CD4-positive, CD25-positive, alpha-beta regulatory T cell (primary cell): ENCODE measurements around the gene PWWP2B. TPM values are rescaled to one million over a fixed set of nuclear protein-coding genes. Genes with fewer than 3 reads are reported as not detected.

Experiments
- ATAC-seq, 2 donors: fragments of 150-1000 bp; cut with Tn5 transposase; one replicate each; pipeline ENCODE4 v1.10.0; 2021; ENCODE audit warnings: low read depth in 2 of 2, moderate number of reproducible peaks in 2 of 2, moderate library complexity in 1 of 2
- DNase-seq, 3 donors: peaks; one replicate each; pipeline versions ENCODE4 v3.0.0 to v3.0.0-alpha.2; 2012 to 2022; ENCODE audit warnings: mixed read lengths in 1 of 3
- H3K27ac ChIP-seq: one replicate; pipeline ENCODE4 v1.7.0; 2013; ENCODE audit warnings: mild to moderate bottlenecking, low read length; ENCODE audit not compliant: insufficient read depth, poor library complexity, severe bottlenecking
- H3K27me3 ChIP-seq: one replicate; pipeline ENCODE4 v1.7.0; 2013; ENCODE audit warnings: low read length; ENCODE audit not compliant: control insufficient read depth, insufficient read depth
- H3K36me3 ChIP-seq: one replicate; pipeline ENCODE4 v1.7.0; 2013; ENCODE audit warnings: mild to moderate bottlenecking, low read length, moderate library complexity; ENCODE audit not compliant: control insufficient read depth, insufficient read depth
- H3K4me1 ChIP-seq: 2 replicates; pipeline ENCODE4 v1.7.0; 2013; ENCODE audit warnings: mild to moderate bottlenecking, low read length; ENCODE audit not compliant: insufficient read depth, control insufficient read depth, poor library complexity, severe bottlenecking
- H3K4me3 ChIP-seq: one replicate; pipeline ENCODE4 v1.7.0; 2013; ENCODE audit warnings: low read depth, mild to moderate bottlenecking, low read length, moderate library complexity
- H3K9me3 ChIP-seq, 2 experiments: 1 replicate in 1 of 2; 2 replicates in 1 of 2; pipeline ENCODE4 v1.7.0; 2013; ENCODE audit warnings: low read length in 2 of 2, mild to moderate bottlenecking in 1 of 2, moderate library complexity in 1 of 2; ENCODE audit not compliant: control insufficient read depth in 2 of 2
- H3K27ac Mint-ChIP-seq, 3 donors: one replicate each; pipeline ENCODE4 v1.8.0; 2020 to 2022; ENCODE audit warnings: mild to moderate bottlenecking in 3 of 3, mixed read lengths in 3 of 3, moderate library complexity in 2 of 3
- H3K27me3 Mint-ChIP-seq: one replicate; pipeline ENCODE4 v1.8.0; 2022; ENCODE audit warnings: mild to moderate bottlenecking, mixed read lengths
- H3K36me3 Mint-ChIP-seq: one replicate; pipeline ENCODE4 v1.8.0; 2020; ENCODE audit warnings: mixed read lengths
- H3K4me1 Mint-ChIP-seq, 4 donors: one replicate each; pipeline ENCODE4 v1.8.0; 2020 to 2022; ENCODE audit warnings: mixed read lengths in 4 of 4, mild to moderate bottlenecking in 1 of 4
- H3K4me3 Mint-ChIP-seq, 4 donors: one replicate each; pipeline ENCODE4 v1.8.0; 2020 to 2022; ENCODE audit warnings: mild to moderate bottlenecking in 4 of 4, mixed read lengths in 4 of 4, moderate library complexity in 3 of 4
- H3K9me3 Mint-ChIP-seq, 7 donors: one replicate each; pipeline ENCODE4 v1.8.0; 2020 to 2022; ENCODE audit warnings: mixed read lengths in 7 of 7, mild to moderate bottlenecking in 3 of 7, moderate library complexity in 2 of 7
- polyA plus RNA-seq, 4 donors: library from polyadenylated mRNA; unstranded; fragments of 300-500 nt; fragmentation: Illumina TruSeq; gene quantifications; one replicate each; pipeline ENCODE4 v1.2.3, GENCODE V29; 2021
- total RNA-seq: library from RNA; stranded (reverse); gene quantifications from one replicate; pipeline ENCODE4 v1.2.3, GENCODE V29; 2022

PWWP2B gene
- total and polyA plus RNA-seq, 5 donors from 2014 or later = 0.56 to 10.9 (median 0.90) TPM

DNA sequence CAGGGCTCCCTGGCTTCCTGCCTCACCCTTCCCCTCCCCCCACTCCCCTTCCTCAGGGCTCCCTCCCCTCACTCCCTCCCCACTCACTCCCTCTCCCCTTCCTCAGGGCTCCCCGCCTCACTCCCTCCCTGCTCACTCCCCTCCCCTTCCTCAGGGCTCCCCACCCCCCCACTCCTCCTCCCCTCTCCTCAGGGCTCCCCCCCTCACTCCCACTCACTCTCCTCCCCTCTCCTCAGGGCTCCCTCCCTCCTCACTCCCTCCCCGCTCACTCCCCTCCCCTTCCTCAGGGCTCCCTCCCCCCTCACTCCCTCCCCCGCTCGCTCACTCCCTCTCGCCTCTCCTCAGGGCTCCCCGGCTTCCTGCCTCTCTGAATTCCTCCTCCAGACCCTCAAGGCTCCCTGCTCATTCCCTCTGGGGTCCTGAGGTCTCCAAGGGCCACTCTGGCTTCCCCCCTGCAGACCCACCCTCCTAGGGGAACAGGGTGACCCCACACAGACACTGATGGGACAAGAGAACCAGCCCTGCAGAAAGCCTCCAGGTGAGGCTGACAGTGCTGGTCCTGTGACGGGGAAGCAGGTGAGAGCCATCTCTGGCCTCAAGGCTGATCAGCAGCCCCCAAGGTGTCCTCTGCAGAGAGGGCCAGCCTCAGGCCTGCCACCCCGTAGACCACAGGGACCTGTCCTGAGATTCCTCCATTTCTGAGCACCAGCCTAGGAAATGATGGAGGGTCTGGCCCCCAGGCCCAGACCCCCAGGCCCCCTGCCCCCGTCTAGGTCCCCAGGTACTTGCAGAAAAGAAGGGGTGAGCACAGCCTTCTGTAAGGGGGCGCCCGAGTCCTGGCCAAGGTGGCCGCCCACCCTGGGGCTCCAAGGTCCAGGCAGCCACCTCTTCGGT lies 47.2 kb downstream of the PWWP2B start:
- Histone ChIP-seq H3K4me1 (peaks cover 47% of the 10 kb centered on the region), H3K27ac (peak overlapping the region; percentile 41), H3K4me3 (no peak overlapping the region), H3K36me3 (no peaks in the 10 kb centered on the region), H3K9me3 (no peaks in the 10 kb centered on the region), H3K27me3 (no peaks in the 10 kb centered on the region)
- H3K27me3 Mint-ChIP-seq = no peaks in the 10 kb centered on the region
- ATAC-seq (no peak), DNase-seq (peak in 1 of 3 donors; percentile 31)
- peak overlapping the region in 1 of 4 donors; percentile 52 for H3K4me3 Mint-ChIP-seq
- peaks cover 0 to 44% (median 19%) of the 10 kb centered on the region in 4 donors for H3K4me1 Mint-ChIP-seq
- no peaks in the 10 kb centered on the region for H3K36me3 Mint-ChIP-seq
- H3K9me3 Mint-ChIP-seq = peaks cover 0 to 3% (median 0%) of the 10 kb centered on the region in 7 donors
- no peak overlapping the region for H3K27ac Mint-ChIP-seq

DNA sequence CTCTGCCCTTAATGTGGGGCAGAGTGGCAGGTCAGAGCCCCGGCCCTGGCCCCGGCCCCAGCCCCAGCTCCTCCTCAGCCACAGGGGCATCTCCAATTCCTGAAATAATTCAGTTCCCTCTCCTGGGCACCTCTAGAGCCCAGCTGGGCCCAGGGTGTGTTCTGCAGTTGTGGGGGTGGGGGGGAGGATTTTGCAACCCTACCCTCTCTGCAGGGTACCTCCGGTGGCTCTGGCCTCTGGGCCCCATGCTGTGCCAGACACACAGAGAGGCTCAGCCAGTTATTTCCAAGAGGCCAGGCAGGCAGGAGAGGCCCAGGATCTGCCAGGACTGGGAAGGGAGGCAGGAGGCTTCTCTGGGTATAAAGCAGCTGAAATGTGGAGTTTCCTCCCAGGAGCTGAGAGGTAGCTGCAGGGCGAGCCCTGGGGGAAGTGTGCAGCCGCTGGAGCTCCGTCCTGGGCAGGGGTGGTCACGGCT lies 47.9 kb downstream of the PWWP2B start:
- no peak for ATAC-seq
- Mint-ChIP-seq H3K27me3 (no peaks in the 10 kb centered on the region), H3K9me3 (peaks cover 0 to 3% (median 0%) of the 10 kb centered on the region in 7 donors), H3K4me1 (peaks cover 0 to 47% (median 19%) of the 10 kb centered on the region in 4 donors), H3K27ac (peak overlapping the region in 2 of 3 donors; percentile 6 to 89), H3K36me3 (no peaks in the 10 kb centered on the region), H3K4me3 (peak overlapping the region in 1 of 4 donors; percentile 36)
- Histone ChIP-seq H3K36me3 (no peaks in the 10 kb centered on the region), H3K27ac (no peak overlapping the region), H3K4me1 (peaks cover 47% of the 10 kb centered on the region), H3K27me3 (no peaks in the 10 kb centered on the region), H3K4me3 (no peak overlapping the region), H3K9me3 (no peaks in the 10 kb centered on the region)
- DNase-seq = no peak

DNA sequence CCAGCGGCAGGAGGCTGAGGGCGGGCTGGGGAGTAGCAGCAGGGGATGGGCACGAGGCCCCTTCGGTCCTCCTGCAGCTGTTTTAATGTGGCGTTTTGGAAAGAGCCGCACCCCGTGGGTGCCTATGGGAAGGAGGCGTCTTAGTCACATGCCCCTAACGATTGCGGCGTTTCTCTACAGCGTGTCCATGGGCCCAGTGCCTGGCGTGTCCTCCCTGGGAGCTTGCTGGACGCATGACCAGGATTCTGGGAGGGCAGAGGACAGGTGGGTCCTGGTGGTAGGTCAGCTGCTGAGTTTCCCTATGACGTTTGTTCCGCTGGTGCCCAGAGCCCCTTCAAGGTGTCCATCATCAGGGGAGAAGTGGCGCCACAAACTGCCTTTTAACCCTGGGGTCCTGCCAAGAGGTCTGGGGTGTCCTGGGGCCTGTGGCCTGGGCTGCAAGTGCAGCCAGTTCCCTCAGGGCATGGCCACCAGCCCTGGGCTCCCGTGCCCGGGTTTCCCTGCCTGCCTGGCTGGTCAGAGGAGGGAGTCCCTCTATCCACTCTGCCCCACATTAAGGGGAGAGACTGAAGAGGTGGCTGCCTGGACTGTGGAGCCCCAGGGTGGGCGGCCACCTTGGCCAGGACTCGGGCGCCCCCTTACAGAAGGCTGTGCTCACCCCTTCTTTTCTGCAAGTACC lies 48.7 kb downstream of the PWWP2B start:
- peak overlapping the region; percentile 32 to 58 (median 40) for H3K4me3 Mint-ChIP-seq
- no peak for ATAC-seq

DNA sequence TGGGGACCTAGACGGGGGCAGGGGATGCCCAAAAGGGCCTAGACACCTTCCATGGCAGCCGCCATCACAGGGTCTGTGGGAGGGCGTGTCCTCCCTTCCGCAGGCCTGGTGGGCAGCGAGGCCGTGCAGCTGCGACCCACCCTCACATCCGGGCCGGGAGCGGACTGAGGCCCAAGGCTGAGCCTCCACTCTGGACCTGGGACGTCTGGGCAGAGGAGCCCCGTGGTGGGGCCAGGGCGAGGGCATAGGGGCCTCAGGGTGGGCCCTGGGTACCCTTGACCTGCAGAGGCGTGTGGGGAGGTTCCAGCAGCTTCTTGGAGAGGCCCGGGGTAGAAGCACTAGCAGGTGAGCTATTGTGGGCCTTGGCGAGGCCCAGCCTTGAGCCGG lies 49.2 kb downstream of the PWWP2B start:
- peaks cover 0 to 3% (median 0%) of the 10 kb centered on the region in 7 donors for H3K9me3 Mint-ChIP-seq
- Histone ChIP-seq H3K4me3 (no peak overlapping the region), H3K4me1 (peaks cover 47% of the 10 kb centered on the region), H3K36me3 (no peaks in the 10 kb centered on the region), H3K27ac (peak overlapping the region; percentile 94), H3K9me3 (no peaks in the 10 kb centered on the region), H3K27me3 (no peaks in the 10 kb centered on the region)
- H3K36me3 Mint-ChIP-seq = no peaks in the 10 kb centered on the region
- H3K27me3 Mint-ChIP-seq = no peaks in the 10 kb centered on the region
- H3K27ac Mint-ChIP-seq = peak overlapping the region; percentile 99
- H3K4me3 Mint-ChIP-seq = peak overlapping the region in 3 of 4 donors; percentile 32 to 82 (median 56)
- H3K4me1 Mint-ChIP-seq = peaks cover 0 to 47% (median 19%) of the 10 kb centered on the region in 4 donors
- ATAC-seq (no peak), DNase-seq (no peak)

More for the DNA sequence above, 48.7 kb downstream of the PWWP2B start:
- Mint-ChIP-seq H3K9me3 (peaks cover 0 to 3% (median 0%) of the 10 kb centered on the region in 7 donors), H3K4me1 (peaks cover 0 to 47% (median 19%) of the 10 kb centered on the region in 4 donors), H3K36me3 (no peaks in the 10 kb centered on the region), H3K27ac (peak overlapping the region in 2 of 3 donors; percentile 33 to 99), H3K27me3 (no peaks in the 10 kb centered on the region)
- Histone ChIP-seq H3K27me3 (no peaks in the 10 kb centered on the region), H3K4me3 (no peak overlapping the region), H3K4me1 (peaks cover 47% of the 10 kb centered on the region), H3K27ac (no peak overlapping the region), H3K9me3 (no peaks in the 10 kb centered on the region), H3K36me3 (no peaks in the 10 kb centered on the region)
- no peak for DNase-seq

DNA sequence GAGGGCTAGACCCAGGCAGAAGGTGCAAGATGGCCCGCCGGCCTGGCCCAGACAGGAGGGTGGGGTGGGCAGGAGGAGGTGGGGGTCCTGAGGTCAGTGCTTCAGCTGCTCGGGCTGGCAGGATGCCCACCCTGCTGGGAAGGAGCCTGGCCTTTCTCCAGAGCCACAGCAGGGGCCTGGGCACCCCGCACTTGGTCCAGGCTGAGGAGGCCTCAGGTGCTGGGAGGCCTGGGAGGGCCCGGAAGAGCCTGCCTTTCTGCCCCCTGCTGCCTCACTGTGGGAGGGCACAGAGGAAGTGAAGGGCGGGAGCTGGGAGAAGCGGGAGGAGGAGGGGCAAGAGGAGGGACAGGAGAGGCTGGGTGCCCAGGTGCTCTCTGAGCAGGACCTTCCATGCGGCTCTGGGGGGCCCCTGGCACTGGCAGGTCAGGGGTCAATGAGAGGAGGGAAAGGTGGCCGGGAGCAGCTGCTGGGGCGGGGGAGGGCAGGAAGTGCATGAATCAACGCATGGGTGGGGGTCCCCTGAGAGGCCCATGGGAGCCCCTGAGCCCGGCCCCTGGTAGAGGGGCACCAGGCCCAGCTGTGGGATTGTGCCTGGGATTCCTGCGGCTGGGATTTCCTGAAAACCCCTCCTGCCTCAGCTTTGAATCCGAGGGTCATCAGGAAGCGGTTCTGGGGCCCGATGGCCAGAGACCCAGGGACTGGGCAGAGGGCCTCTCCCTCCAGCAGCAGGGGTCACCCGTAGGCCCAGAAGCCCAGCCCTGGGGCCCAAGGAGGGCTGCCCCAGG lies 49.9 kb downstream of the PWWP2B start:
- peaks cover 0 to 1% (median 0%) of the 10 kb centered on the region in 7 donors for H3K9me3 Mint-ChIP-seq
- H3K27me3 Mint-ChIP-seq = no peaks in the 10 kb centered on the region
- DNase-seq (peak; percentile 50 to 91 (median 62)), ATAC-seq (peak; percentile 62)
- H3K36me3 Mint-ChIP-seq = no peaks in the 10 kb centered on the region
- Histone ChIP-seq H3K27ac (peak overlapping the region; percentile 94), H3K27me3 (no peaks in the 10 kb centered on the region), H3K4me1 (peaks cover 47% of the 10 kb centered on the region), H3K36me3 (no peaks in the 10 kb centered on the region), H3K9me3 (no peaks in the 10 kb centered on the region), H3K4me3 (no peak overlapping the region)
- peaks cover 0 to 50% (median 18%) of the 10 kb centered on the region in 4 donors for H3K4me1 Mint-ChIP-seq
- peak overlapping the region; percentile 76 to 82 (median 81) for H3K4me3 Mint-ChIP-seq
- H3K27ac Mint-ChIP-seq = peak overlapping the region; percentile 99

DNA sequence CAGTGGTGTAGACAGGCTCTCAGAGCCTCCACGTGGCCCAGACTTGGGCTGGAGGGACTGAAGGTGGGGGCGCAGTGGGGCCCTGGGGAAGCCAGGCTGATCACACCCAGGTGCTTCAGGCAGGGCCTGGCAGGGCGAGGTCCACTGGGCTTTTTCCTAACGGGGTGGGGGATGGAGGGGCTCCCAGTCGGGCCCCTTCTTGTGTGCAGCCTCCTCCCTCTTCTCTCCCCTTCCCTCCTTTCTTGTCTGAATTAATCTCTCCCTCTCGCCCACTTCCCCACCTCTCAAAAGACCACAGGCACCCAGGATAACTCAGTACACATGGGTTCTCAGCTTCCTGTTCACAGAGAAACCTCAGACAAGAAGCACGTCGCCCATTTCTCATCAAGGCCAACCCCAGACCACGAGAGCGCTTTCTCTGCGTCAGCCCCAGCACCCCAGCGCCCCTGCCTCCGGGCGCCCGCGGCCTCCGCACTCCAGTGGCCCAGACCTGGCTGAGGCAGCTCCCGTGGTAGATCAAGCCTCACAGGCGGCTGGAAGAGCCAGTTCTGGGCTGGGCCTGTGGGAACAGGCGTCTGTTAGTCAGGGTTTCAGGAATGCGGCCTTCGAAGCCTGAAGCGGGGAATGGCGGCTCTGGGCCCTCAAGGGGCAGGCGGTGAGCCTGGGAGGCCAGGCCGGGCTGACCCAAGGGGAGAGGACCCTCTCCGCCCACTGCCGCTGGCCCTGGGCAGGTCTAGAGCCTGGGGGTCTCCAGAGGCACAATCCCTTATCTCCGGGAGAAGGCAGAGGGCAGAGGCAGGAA lies 50.6 kb downstream of the PWWP2B start:
- Mint-ChIP-seq H3K27me3 (no peaks in the 10 kb centered on the region), H3K9me3 (peaks cover 0 to 1% (median 0%) of the 10 kb centered on the region in 7 donors), H3K4me3 (peak overlapping the region; percentile 68 to 82 (median 75)), H3K27ac (peak overlapping the region; percentile 99), H3K4me1 (peaks cover 0 to 52% (median 14%) of the 10 kb centered on the region in 4 donors), H3K36me3 (no peaks in the 10 kb centered on the region)
- Histone ChIP-seq H3K9me3 (no peaks in the 10 kb centered on the region), H3K4me1 (peaks cover 55% of the 10 kb centered on the region), H3K27me3 (no peaks in the 10 kb centered on the region), H3K36me3 (no peaks in the 10 kb centered on the region), H3K4me3 (no peak overlapping the region), H3K27ac (peak overlapping the region; percentile 94)
- DNase-seq = peak; percentile 64 to 86 (median 83)
- ATAC-seq = peak; percentile 75 to 78
